Prostate gland (tissue), 2 donors: ENCODE results near the gene HOXA1. TPM values are rescaled to one million over a fixed set of nuclear protein-coding genes. Genes with fewer than 3 reads are reported as not detected.

Experiments
- DNase-seq: peaks from one replicate; pipeline ENCODE4 v3.0.0-alpha.2; 2019; ENCODE audit warnings: low spot score
- H3K27ac ChIP-seq, 2 donors: fragments of 200-600 bp; sonication (generic); 2 replicates each; pipeline ENCODE4 v1.5.1; 2017 to 2019
- H3K27me3 ChIP-seq: fragments of 200-600 bp; sonication (generic); replicated peaks from 2 replicates; pipeline ENCODE4 v1.5.1; 2019; ENCODE audit not compliant: insufficient read depth
- H3K36me3 ChIP-seq, 2 donors: fragments of 200-600 bp; sonication (generic); 1 replicate in 1 of 2; 2 replicates in 1 of 2; pipeline versions ENCODE4 v1.5.1 to v1.8.1; 2017 to 2019
- H3K4me1 ChIP-seq: fragments of 200-600 bp; sonication (generic); replicated peaks from 2 replicates; pipeline ENCODE4 v1.5.1; 2019
- H3K4me3 ChIP-seq, 2 donors: fragments of 200-600 bp; sonication (generic); 2 replicates each; pipeline ENCODE4 v1.5.1; 2017 to 2019
- H3K9me3 ChIP-seq: fragments of 200-600 bp; sonication (generic); 2 replicates; pipeline ENCODE4 v1.5.1; 2017
- POLR2A ChIP-seq: fragments of 450-650 bp; IDR thresholded peaks from one replicate; pipeline ENCODE4 v1.6.1; 2016; ENCODE audit warnings: antibody characterized with exemption, mild to moderate bottlenecking
- POLR2AphosphoS5 ChIP-seq: sonication (generic); formaldehyde crosslinking; IDR thresholded peaks from one replicate; pipeline ENCODE4 v1.6.1; 2017; ENCODE audit warnings: antibody characterized with exemption
- WGBS: methylation state at CpG from one replicate; pipeline ENCODE4 v1.1.5; 2018; 5-methylcytosine and 5-hydroxymethylcytosine counted together
- intact Hi-C: fragments of 100-400 bp; cut with DNase I; formaldehyde crosslinking; loops from one replicate; pipeline ENCODE4 v1.14.2; 2022
- total RNA-seq, 2 donors: library from RNA; depleted of rRNA; stranded (reverse); fragments of >200 nt; gene quantifications; one replicate each; pipeline ENCODE4 v1.1.0, GENCODE V29; 2016
- TF ChIP-seq, protein P1 (sequence below), 4 experiments: fragments of 200-600 bp in 2 of 4; fragments of 450-650 bp in 2 of 4; sonication (generic) in 2 of 4; IDR thresholded peaks; 1 replicate in 3 of 4; 2 replicates in 1 of 4; pipeline ENCODE4 v1.5.1; 2016 to 2019; ENCODE audit warnings: antibody characterized with exemption in 4 of 4, mild to moderate bottlenecking in 2 of 4, moderate library complexity in 2 of 4

HOXA1 gene
- total RNA-seq, 2 donors from 2014 or later: 2.1 TPM; not detected in 1

DNA sequence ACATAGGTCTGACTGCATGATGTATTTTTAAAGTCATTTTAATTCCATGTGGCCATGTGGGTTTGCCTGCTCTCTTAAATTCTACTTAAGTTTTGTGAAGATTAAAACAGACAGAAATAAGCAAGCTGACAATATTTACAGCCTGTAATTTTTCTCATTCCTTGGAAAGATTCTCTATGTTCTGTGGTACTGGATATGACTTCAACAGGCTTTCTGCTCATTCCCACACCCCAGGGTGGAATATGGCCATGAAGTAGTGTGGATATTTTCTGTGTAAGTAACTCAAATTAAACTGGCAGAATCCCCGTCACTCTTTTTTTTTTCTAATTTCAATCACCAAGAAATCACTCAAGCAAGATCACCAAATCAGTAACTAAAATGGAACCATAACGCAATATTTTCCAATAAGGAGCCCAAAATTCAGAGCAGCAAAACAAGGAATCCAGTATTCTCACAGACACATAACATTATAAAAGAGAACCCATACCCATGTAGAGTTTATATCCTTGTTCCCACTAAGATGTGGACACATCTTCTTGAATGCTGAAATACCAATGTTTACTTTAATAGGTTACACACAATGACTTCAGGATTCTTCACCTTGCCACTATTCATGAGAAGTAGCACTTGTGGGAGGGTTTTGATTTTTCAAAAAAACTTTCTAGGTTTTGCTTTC is 42.0 kb upstream of the HOXA1 start:
- H3K27me3 ChIP-seq: no peaks in the 10 kb centered on the region
- peak overlapping the region in 1 of 2 donors; percentile 34 for H3K27ac ChIP-seq
- H3K4me3 ChIP-seq: no peak overlapping the region
- TF ChIP-seq POLR2AphosphoS5 (no peak), POLR2A (no peak)
- TF ChIP-seq, protein P1, sequence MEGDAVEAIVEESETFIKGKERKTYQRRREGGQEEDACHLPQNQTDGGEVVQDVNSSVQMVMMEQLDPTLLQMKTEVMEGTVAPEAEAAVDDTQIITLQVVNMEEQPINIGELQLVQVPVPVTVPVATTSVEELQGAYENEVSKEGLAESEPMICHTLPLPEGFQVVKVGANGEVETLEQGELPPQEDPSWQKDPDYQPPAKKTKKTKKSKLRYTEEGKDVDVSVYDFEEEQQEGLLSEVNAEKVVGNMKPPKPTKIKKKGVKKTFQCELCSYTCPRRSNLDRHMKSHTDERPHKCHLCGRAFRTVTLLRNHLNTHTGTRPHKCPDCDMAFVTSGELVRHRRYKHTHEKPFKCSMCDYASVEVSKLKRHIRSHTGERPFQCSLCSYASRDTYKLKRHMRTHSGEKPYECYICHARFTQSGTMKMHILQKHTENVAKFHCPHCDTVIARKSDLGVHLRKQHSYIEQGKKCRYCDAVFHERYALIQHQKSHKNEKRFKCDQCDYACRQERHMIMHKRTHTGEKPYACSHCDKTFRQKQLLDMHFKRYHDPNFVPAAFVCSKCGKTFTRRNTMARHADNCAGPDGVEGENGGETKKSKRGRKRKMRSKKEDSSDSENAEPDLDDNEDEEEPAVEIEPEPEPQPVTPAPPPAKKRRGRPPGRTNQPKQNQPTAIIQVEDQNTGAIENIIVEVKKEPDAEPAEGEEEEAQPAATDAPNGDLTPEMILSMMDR (IDR thresholded peaks at IDR 0.05): no peak
- DNase-seq: no peak
- WGBS: 90% methylated on average over 2 of the region's 2 CpGs
- intact Hi-C loops: no loop called here
- H3K9me3 ChIP-seq: no peaks in the 10 kb centered on the region
- no peaks in the 10 kb centered on the region for H3K36me3 ChIP-seq
- no peaks in the 10 kb centered on the region for H3K4me1 ChIP-seq

DNA sequence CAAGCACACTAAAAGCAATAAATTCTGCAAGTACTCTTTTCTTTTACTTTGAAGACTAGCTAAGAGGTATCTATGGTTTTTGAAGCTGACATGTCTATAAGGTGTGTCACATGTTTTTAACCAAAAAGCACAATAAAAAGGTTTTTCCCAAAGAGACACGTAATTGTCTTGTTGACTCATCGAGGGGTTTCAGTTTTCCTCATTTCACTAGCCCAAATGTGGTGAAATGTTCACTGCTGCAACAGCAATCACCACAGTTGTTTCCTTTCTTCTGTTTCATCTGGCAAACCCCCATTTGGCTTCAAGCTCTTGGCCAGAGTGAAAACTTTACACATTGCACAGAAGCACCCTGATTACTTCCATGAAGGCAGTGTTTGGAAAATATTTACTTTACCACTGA is 38.6 kb upstream of the HOXA1 start:
- H3K27me3 ChIP-seq: no peaks in the 10 kb centered on the region
- 22% methylated on average over 2 of the region's 2 CpGs for WGBS
- DNase-seq: no peak
- H3K4me1 ChIP-seq: peaks cover 5% of the 10 kb centered on the region
- TF ChIP-seq POLR2AphosphoS5: peak; percentile 52
- TF ChIP-seq, protein P1 (IDR thresholded peaks at IDR 0.05): no peak
- H3K9me3 ChIP-seq: no peaks in the 10 kb centered on the region
- H3K27ac ChIP-seq: no peak overlapping the region
- intact Hi-C loops: loop anchor here (5.0 kb wide), 1 partner anchor 272 kb away; the partner anchor contains the start of gene SKAP2
- H3K4me3 ChIP-seq: no peak overlapping the region
- H3K36me3 ChIP-seq: no peaks in the 10 kb centered on the region

DNA sequence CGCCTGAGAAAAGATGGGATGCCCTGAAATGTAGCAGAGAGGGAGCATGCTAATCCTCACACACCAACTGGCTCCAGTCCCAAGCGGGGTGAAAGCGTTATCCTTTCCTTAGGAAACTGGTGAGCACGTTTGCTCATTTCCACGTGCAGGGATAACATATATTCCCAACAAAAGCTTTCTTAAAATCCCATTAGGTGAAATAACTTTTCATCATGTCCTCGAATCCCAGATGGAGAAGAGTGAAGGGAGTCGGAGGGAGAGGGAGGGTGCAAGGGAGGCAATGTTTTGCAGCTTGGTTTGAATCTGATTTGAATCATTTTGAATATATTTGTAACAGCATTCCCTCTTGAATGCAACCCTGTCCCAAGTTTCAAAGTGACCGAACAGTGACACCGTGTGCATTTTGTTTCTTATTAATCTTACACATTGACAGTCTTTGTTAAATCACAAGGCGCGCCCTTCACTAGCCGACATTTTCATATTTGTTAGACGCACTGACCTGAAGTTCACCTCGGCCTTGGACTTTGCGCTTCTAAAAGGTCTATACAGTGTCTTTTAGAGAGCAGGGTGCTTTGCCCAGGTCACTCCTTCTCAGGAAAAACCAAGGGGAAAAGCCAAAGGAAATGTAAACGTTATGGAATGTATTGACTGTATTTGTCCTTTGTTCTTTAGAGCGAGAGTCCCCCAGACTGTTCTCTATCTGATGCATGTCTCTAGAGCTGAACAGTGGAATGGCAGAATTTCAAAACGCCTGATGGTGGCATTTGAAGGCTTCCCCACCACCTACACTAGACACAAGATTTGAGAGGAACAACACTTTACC is 37.8 kb upstream of the HOXA1 start:
- H3K4me1 ChIP-seq: peaks cover 6% of the 10 kb centered on the region
- H3K4me3 ChIP-seq: no peak overlapping the region
- no peaks in the 10 kb centered on the region for H3K27me3 ChIP-seq
- no peak for DNase-seq
- intact Hi-C loops: loop anchor here (5.0 kb wide), 1 partner anchor 271 kb away; the partner anchor contains the start of gene SKAP2
- no peak overlapping the region for H3K27ac ChIP-seq
- 86% methylated on average over 18 of the region's 18 CpGs for WGBS
- no peaks in the 10 kb centered on the region for H3K9me3 ChIP-seq
- H3K36me3 ChIP-seq: no peaks in the 10 kb centered on the region
- no peak for TF ChIP-seq POLR2A

DNA sequence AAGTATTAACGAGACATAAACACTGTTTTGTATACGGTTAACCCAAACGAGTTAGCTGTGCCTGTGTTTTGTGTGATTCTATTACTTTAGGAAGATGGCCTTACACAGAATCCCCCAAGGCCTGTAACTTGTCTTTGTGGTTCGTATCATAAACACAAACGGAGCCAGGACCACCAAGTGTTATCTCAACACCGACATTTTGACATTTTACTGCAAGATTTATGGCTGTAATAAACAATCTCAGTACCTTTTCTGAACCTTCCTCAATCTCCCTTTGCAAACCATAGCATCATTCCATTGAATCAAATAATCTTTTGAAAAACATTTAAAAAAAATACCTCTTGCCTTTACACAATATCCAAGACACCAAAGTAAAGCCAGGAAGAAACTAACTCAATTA is 37.2 kb upstream of the HOXA1 start:
- WGBS: 74% methylated on average over 6 of the region's 6 CpGs
- Histone ChIP-seq H3K27ac (no peak overlapping the region), H3K36me3 (no peaks in the 10 kb centered on the region), H3K27me3 (no peaks in the 10 kb centered on the region), H3K4me1 (peaks cover 6% of the 10 kb centered on the region), H3K4me3 (no peak overlapping the region), H3K9me3 (no peaks in the 10 kb centered on the region)
- intact Hi-C loops: loop anchor here (5.0 kb wide), 1 partner anchor 271 kb away; the partner anchor contains the start of gene SKAP2
- no peak for DNase-seq
- TF ChIP-seq, protein P1 (IDR thresholded peaks at IDR 0.05): no peak
- TF ChIP-seq POLR2A: no peak
- TF ChIP-seq POLR2AphosphoS5: no peak

DNA sequence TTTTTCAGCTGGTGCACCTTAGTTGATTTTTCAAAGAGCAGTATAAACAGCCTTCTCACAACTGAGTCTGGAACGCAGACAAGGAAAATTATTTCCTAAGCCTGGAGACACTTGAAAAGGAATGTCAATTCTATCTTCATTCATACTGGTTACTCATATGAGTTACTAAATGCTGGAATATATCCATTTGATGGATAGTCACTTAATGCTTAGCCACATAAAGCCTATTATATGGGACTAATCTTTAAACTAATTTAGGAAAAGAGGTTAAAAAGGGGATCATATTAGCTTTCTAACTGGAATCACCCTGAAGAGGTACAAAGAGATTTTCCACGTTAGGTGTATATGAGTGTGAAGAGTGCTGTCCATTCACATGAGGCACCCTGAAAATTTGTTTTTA is 36.4 kb upstream of the HOXA1 start:
- no peak for DNase-seq
- no peak overlapping the region for H3K27ac ChIP-seq
- intact Hi-C loops: loop anchor here (5.0 kb wide), 1 partner anchor 270 kb away; the partner anchor contains the start of gene SKAP2
- peaks cover 6% of the 10 kb centered on the region for H3K4me1 ChIP-seq
- no peaks in the 10 kb centered on the region for H3K36me3 ChIP-seq
- no peak for TF ChIP-seq POLR2AphosphoS5
- no peak for TF ChIP-seq POLR2A
- TF ChIP-seq, protein P1 (IDR thresholded peaks at IDR 0.05): no peak
- whole genome bisulfite sequencing: 90% methylated on average over 2 of the region's 2 CpGs
- no peaks in the 10 kb centered on the region for H3K27me3 ChIP-seq
- H3K9me3 ChIP-seq: no peaks in the 10 kb centered on the region
- H3K4me3 ChIP-seq: no peak overlapping the region
